Aorta (tissue), 5 donors: ENCODE data around the gene NUP153. TPM values are rescaled to one million over a fixed set of nuclear protein-coding genes. Genes with fewer than 3 reads are reported as not detected.
A peak's percentile ranks its signal among the peaks of the same experiment; 100 is the strongest.
"Not testable (repeated sequence)": the region's sequence is repeated elsewhere in the genome, so short reads cannot be mapped to it uniquely, and the experiment has no call there.

Experiments used
- ATAC-seq: fragments of 200-7000 bp; cut with Tn5 transposase; one replicate; pipeline ENCODE4 v1.9.1; 2022; ENCODE audit warnings: moderate library complexity; ENCODE audit not compliant: low FRiP score
- DNase-seq, 2 donors: peaks; one replicate each; pipeline ENCODE4 v3.0.0-alpha.2; 2020
- H3K27ac ChIP-seq, 2 donors: one replicate each; pipeline ENCODE4 v1.5.1; 2013; ENCODE audit warnings: low read length in 2 of 2, mild to moderate bottlenecking in 2 of 2, moderate library complexity in 2 of 2, control low read depth in 1 of 2, inconsistent platforms in 1 of 2, low read depth in 1 of 2
- H3K27me3 ChIP-seq, 2 donors: one replicate each; pipeline ENCODE4 v1.6.1; 2013; ENCODE audit warnings: control low read depth in 1 of 2, low read length in 1 of 2, mild to moderate bottlenecking in 1 of 2, moderate library complexity in 1 of 2; ENCODE audit not compliant: insufficient read depth in 2 of 2, control insufficient read depth in 1 of 2
- H3K36me3 ChIP-seq, 2 donors: one replicate each; pipeline ENCODE4 v1.6.1; 2013; ENCODE audit warnings: control low read depth in 1 of 2, low read length in 1 of 2, mild to moderate bottlenecking in 1 of 2; ENCODE audit not compliant: insufficient read depth in 2 of 2, control insufficient read depth in 1 of 2
- H3K4me1 ChIP-seq, 2 donors: one replicate each; pipeline ENCODE4 v1.6.1; 2013; ENCODE audit warnings: low read length in 2 of 2, control low read depth in 1 of 2, mild to moderate bottlenecking in 1 of 2, moderate library complexity in 1 of 2; ENCODE audit not compliant: insufficient read depth in 2 of 2, control insufficient read depth in 1 of 2
- H3K4me3 ChIP-seq, 2 donors: one replicate each; pipeline ENCODE4 v1.5.1; 2013; ENCODE audit warnings: low read length in 2 of 2, control low read depth in 1 of 2, mild to moderate bottlenecking in 1 of 2
- H3K9me3 ChIP-seq: one replicate; pipeline ENCODE4 v1.6.1; 2013; ENCODE audit warnings: mild to moderate bottlenecking, low read length; ENCODE audit not compliant: control insufficient read depth
- WGBS, 2 donors: extraction: QIAGEN DNeasy Blood & Tissue Kit; methylation state at CpG; one replicate each; pipeline ENCODE4 v1.1.7; 2013; 5-methylcytosine and 5-hydroxymethylcytosine counted together
- intact Hi-C, 2 donors: fragments of 100-400 bp; cut with DNase I; formaldehyde crosslinking; loops; one replicate each; pipeline versions ENCODE4 v1.14.2 to v1.15.0; 2022
- polyA plus RNA-seq, 2 donors: library from polyadenylated mRNA; stranded (reverse); fragments of 200-250 nt; gene quantifications; one replicate each; pipeline ENCODE4 v1.2.3, GENCODE V29; 2013
- total RNA-seq, 2 donors: library from RNA; stranded (reverse); fragmentation: NEBNext Ultra II Directional; extraction: Animal tissue kit (Norgen Biotek cat#: 25700); gene quantifications; one replicate each; pipeline ENCODE4 v1.2.1, GENCODE V29; 2021
- donor health status: healthy with polysubstance abuse.
- donor health status: Bipolar disorder and iron deficiency.
- donor health status: DM: no; HTN: no; CAD: no.
- donor health status: DM: no; HTN: no; CAD: no.
- donor health status: DM: yes; HTN: yes; CAD: no.

Gene NUP153
- total and polyA plus RNA-seq, 4 donors = 6.4 to 42.0 (median 21.7) TPM

DNA sequence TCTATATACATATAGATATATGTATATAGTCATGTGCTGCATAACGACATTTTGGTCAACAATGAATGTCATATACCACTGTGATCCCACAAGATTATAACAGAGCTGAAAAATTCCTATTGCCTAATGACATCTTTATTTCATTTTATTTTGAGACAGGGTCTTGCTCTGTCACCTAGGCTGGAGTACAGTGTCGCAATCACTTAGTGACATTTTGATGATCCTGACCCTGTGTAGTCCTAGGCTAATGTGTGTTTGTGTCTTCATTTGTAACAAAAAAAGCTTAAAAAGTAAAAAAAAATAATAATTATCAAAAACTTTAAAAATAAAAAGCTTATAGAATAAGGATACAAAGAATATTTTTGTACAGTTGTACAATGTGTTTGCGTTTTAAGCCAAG is 110.6 kb downstream of the NUP153 start:
- intact Hi-C loops = no loop called here
- ATAC-seq (no peak), DNase-seq (no peak)

DNA sequence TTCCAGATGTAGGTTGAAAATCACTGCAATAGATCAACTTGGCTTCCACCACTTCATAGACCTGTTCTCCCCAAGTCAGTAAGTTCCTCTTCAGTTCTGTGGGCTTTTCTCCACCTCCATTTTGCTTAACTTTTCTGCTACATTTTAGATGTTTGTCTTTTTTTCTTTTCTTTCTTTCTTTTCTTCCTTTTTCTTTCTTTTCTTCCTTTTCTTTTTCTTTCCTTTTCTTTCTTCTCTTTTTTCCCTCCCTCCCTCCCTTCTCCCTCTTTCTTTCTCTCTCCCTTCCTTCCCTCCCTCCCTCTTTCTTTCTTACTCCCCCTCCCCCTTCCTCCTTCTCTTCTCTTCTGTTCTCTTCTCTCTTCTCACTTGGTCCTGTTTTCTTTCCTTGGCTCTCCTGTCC is 113.5 kb downstream of the NUP153 start:
- no peak overlapping the region for H3K27ac ChIP-seq
- H3K36me3 ChIP-seq = no peaks in the 10 kb centered on the region
- no peak overlapping the region for H3K4me3 ChIP-seq
- ATAC-seq (no peak), DNase-seq (no peak)
- H3K27me3 ChIP-seq = no peaks in the 10 kb centered on the region
- no peaks in the 10 kb centered on the region for H3K9me3 ChIP-seq
- intact Hi-C loops = no loop called here
- H3K4me1 ChIP-seq = no peaks in the 10 kb centered on the region

More for the DNA sequence above, 110.6 kb downstream of the NUP153 start:
- H3K4me1 ChIP-seq = no peaks in the 10 kb centered on the region
- H3K9me3 ChIP-seq = no peaks in the 10 kb centered on the region
- no peak overlapping the region for H3K27ac ChIP-seq
- no peaks in the 10 kb centered on the region for H3K36me3 ChIP-seq
- H3K4me3 ChIP-seq = no peak overlapping the region
- 95 to 96% methylated on average over 3 of the region's 3 CpGs for WGBS, 2 donors
- H3K27me3 ChIP-seq = no peaks in the 10 kb centered on the region

DNA sequence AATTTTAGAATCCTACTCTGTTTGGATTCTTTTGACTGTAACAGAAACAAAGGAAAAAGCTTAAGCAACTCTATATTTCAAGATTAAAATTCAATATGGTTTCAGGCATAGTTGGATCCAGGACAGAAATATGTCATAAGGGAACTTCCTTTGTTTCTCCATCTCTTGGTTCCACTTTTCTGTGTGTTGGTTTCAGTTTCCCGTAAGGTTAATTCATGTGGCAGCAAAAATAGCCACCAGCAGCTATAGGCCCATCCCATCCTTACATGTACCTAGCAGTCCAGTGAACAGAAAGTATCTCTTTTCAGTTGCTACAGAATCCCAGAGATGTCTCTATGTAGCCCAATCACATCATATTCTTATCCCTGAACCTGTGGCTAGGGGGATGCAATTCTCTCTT is 115.4 kb downstream of the NUP153 start:
- Histone ChIP-seq H3K4me3 (no peak overlapping the region), H3K9me3 (no peaks in the 10 kb centered on the region), H3K4me1 (no peaks in the 10 kb centered on the region), H3K36me3 (no peaks in the 10 kb centered on the region), H3K27ac (no peak overlapping the region), H3K27me3 (no peaks in the 10 kb centered on the region)
- ATAC-seq (no peak), DNase-seq (no peak)
- intact Hi-C loops = no loop called here
- 72 to 87% methylated on average over 1 of the region's 1 CpG for WGBS, 2 donors

DNA sequence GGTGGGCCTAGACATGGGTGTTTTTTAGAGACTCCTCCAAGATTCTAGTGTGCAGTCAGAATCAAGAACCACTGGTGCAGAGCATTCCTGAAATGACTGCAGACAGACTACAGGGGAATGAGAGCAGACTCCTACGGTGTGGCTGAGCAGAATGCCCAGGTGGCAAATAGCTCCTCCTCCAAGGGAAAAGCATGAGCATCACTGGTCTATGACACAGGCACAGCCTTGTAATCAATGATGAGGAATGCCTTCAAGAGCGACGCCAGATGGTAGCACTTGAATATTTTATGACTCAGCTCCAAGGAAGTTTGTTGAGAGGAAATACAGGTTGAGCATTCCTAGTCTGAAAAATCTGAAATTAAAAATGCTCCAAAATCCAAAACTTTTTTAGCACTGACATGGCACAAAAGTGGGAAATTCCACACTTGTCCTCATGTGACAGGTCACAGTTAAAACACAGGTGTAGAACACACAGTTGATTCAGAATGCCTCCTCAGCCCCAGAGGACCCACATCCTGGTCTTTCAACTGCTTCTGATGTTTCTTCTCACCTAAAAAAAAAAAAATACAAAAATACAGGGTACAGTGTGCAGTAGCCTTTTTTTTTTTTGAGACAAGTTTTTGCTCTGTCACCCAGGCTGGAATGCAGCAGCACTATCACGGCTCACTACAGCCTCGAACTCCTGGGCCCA is 117.2 kb downstream of the NUP153 start:
- DNase-seq (no peak), ATAC-seq (no peak)
- Histone ChIP-seq H3K27me3 (no peaks in the 10 kb centered on the region), H3K36me3 (no peaks in the 10 kb centered on the region), H3K9me3 (no peaks in the 10 kb centered on the region), H3K27ac (no peak overlapping the region), H3K4me3 (no peak overlapping the region), H3K4me1 (no peaks in the 10 kb centered on the region)
- WGBS, 2 donors = 75 to 80% methylated on average over 5 of the region's 5 CpGs
- intact Hi-C loops = no loop called here

DNA sequence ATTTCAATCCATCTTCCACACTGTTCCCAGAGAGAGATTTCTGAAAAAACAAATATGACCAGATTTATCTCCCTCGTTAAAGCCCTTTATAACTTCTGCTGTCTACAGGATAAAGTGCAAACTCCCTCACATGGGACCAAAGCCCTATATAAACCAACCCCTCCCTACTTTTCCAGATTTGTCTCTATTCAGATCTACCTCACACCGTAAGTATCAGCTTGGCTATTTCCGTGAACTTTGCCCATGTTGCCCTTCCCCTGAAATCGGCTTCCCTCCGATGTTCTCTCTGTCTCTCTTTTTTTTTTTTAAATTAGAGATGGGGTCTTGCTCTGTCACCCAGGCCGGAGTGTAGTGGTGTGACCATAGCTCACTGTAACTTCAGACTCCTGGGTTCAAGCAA is 118.7 kb downstream of the NUP153 start:
- WGBS, 2 donors = 86 to 90% methylated on average over 6 of the region's 6 CpGs

DNA sequence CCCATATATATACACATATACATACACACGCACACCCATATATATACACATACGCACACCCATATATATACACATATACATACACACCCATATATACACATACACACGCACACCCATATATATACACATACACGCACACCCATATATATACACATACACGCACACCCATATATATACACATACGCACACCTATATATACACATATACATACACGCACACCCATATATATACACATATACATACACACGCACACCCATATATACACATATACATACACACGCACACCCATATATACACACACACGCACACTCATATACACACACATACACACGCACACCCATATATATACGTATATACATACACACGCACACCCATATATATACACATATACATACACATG is 120.1 kb downstream of the NUP153 start:
- intact Hi-C loops, H3K9me3 ChIP-seq, H3K4me1 ChIP-seq, H3K27me3 ChIP-seq, H3K27ac ChIP-seq, ATAC-seq, H3K36me3 ChIP-seq, DNase-seq, H3K4me3 ChIP-seq: not testable (repeated sequence)
- 93 to 94% methylated on average over 13 of the region's 13 CpGs for WGBS, 2 donors

More for the DNA sequence above, 118.7 kb downstream of the NUP153 start:
- Histone ChIP-seq H3K4me1 (no peaks in the 10 kb centered on the region), H3K27me3 (no peaks in the 10 kb centered on the region), H3K9me3 (no peaks in the 10 kb centered on the region), H3K36me3 (no peaks in the 10 kb centered on the region), H3K4me3 (no peak overlapping the region), H3K27ac (no peak overlapping the region)
- no peak for ATAC-seq
- intact Hi-C loops = no loop called here
- no peak for DNase-seq

DNA sequence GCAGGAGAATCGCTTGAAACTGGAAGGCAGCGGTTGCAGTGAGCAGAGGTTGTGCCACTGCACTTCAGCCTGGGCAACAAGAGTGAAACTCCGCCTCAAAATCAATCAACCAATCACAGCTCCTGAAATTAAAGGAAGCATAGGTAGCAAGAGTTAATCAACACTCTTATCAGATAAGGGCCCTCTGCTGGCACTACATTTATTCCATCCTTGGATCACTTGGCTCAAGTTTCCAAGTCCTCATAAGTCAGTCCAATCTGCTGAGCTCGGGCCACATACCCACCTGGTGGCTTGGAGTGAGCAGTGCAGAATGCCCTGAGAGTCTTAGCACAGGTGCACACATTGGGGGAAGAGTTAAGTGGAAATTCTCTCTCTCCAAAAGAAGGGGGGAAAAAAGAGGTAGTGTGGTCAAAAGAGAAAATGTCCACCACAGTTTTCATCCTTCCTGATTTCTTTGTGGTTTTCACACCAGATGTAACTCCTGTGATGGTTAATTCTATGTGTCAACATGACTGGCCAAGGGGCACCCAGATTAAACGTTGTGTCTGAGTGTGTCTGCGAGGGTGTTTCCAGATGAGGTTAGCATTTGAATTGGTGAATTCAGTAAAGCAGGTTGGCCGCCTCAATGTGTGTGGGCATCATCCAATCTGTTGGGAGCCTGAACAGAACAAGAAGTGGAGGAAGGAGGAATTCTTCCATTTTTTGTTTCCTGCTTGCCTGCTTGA is 120.8 kb downstream of the NUP153 start:
- Histone ChIP-seq H3K4me1 (no peaks in the 10 kb centered on the region), H3K27me3 (no peaks in the 10 kb centered on the region), H3K4me3 (no peak overlapping the region), H3K27ac (no peak overlapping the region), H3K36me3 (no peaks in the 10 kb centered on the region), H3K9me3 (no peaks in the 10 kb centered on the region)
- DNase-seq (no peak), ATAC-seq (no peak)
- intact Hi-C loops = loop anchor here (2.0 kb wide), 2 partner anchors 219 to 429 kb away; no protein-coding TSS in a partner anchor
- 76 to 77% methylated on average over 7 of the region's 7 CpGs for WGBS, 2 donors

DNA sequence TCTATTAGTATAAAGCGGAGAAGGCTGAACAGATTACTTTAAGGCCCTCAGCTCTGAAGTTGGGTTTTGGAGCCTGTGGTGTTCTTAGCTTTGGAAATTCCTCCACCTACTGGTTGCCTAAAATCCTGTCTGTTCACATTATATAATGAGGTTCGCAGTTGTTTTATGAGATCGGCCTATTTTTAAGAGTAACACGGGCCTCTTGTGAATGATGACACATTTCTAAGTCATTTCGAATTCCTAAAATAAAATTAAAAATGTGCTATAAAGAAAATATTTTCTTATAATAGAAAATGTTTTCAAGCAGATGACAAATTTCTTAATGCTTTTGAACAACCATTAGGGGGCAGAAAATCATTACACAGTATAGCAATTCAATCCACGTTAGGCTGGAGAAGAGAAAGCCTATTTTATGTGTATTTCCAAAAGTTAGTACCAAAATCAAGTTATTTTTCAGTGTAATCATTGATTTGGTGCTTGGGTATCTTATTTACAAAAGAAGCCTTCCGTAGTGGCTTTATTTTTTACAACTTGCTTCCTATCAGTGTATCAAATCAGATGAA is 122.4 kb downstream of the NUP153 start:
- DNase-seq (no peak), ATAC-seq (peak; percentile 93)
- no peaks in the 10 kb centered on the region for H3K9me3 ChIP-seq
- no peaks in the 10 kb centered on the region for H3K27me3 ChIP-seq
- H3K4me3 ChIP-seq = no peak overlapping the region
- H3K36me3 ChIP-seq = no peaks in the 10 kb centered on the region
- WGBS, 2 donors = 2 to 3% methylated on average over 7 of the region's 7 CpGs
- no peaks in the 10 kb centered on the region for H3K4me1 ChIP-seq
- intact Hi-C loops = loop anchor here (2.0 to 5.0 kb wide), 3 partner anchors 220 to 428 kb away; partner anchors contain the start of gene RBM24 (in 2 of the 2)
- peak overlapping the region in 1 of 2 donors; percentile 57 for H3K27ac ChIP-seq
